Measurements from ENCODE around the gene MARS2. TPM values are rescaled to one million over a fixed set of nuclear protein-coding genes. Genes with fewer than 3 reads are reported as not detected.

The MARS2 gene
- polyA plus RNA-seq, 1 donor (not counting 4 experiments of a cell fraction or from before 2014, with no cell fraction given), result 9.2 TPM

DNA sequence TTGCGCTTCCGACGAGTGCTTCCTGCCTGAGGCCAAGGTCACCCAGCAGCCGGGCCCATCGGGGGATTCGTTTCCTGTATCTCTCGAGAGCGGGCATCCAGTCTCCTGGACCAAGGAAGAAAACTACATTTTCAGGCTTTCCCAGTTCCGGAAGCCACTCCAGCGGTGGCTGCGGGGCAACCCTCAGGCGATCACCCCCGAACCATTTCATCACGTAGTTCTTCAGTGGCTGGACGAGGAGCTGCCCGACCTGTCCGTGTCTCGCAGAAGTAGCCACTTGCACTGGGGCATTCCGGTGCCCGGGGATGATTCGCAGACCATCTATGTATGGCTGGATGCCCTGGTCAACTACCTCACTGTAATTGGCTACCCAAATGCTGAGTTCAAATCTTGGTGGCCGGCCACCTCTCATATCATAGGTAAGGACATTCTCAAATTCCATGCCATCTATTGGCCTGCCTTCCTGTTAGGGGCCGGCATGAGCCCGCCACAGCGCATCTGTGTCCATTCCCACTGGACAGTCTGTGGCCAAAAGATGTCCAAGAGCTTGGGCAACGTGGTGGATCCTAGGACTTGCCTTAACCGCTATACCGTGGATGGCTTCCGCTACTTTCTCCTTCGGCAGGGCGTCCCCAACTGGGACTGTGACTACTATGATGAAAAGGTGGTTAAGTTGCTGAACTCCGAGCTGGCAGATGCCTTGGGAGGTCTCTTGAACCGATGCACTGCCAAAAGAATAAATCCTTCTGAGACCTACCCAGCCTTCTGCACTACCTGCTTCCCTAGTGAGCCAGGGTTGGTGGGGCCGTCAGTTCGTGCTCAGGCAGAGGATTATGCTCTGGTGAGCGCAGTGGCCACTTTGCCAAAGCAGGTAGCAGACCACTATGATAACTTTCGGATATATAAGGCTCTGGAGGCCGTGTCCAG lies 1.0 kb downstream of the MARS2 start:
- peaks cover 51% of the 10 kb centered on the region for H3K79me2 ChIP-seq (ENCODE audit: control insufficient read depth, insufficient read depth, low read length)
- dilution Hi-C loops (cut with MboI; ENCODE audit: extremely low pct_ligation_motif_present, low sequenced_read_pairs), result no loop called here
- peaks cover 21% of the 10 kb centered on the region for H3K4me1 ChIP-seq (ENCODE audit: control insufficient read depth, extremely low read depth, insufficient read depth, low read length)
- H3K9ac ChIP-seq (ENCODE audit: control insufficient read depth, extremely low read depth, insufficient read depth, low read length), result peak overlapping the region; percentile 79
- H3K4me3 ChIP-seq (ENCODE audit: control insufficient read depth in 2 of 3, extremely low read depth in 1 of 3, insufficient read depth in 2 of 3, low read depth in 1 of 3, low read length in 3 of 3), result peak overlapping the region; percentile 83 to 91 (median 91)
- H4K20me1 ChIP-seq (ENCODE audit: control insufficient read depth, extremely low read depth, insufficient read depth, low read length), result peaks cover 7% of the 10 kb centered on the region
- no peaks in the 10 kb centered on the region for H3K9me1 ChIP-seq (ENCODE audit: control insufficient read depth, extremely low read depth, insufficient read depth, low read length)
- FAIRE-seq (no peak), DNase-seq (ENCODE audit: low read depth, low spot score) (no peak)
- H2AFZ ChIP-seq (ENCODE audit: control insufficient read depth, low read length), result peak overlapping the region; percentile 27
- no peaks in the 10 kb centered on the region for H3K27me3 ChIP-seq (ENCODE audit: control insufficient read depth, extremely low read depth, insufficient read depth, low read length)
- no peak for TF ChIP-seq EZH2 (IDR thresholded peaks at IDR 0.05; ENCODE audit: low read length)
- TF ChIP-seq, protein P1, sequence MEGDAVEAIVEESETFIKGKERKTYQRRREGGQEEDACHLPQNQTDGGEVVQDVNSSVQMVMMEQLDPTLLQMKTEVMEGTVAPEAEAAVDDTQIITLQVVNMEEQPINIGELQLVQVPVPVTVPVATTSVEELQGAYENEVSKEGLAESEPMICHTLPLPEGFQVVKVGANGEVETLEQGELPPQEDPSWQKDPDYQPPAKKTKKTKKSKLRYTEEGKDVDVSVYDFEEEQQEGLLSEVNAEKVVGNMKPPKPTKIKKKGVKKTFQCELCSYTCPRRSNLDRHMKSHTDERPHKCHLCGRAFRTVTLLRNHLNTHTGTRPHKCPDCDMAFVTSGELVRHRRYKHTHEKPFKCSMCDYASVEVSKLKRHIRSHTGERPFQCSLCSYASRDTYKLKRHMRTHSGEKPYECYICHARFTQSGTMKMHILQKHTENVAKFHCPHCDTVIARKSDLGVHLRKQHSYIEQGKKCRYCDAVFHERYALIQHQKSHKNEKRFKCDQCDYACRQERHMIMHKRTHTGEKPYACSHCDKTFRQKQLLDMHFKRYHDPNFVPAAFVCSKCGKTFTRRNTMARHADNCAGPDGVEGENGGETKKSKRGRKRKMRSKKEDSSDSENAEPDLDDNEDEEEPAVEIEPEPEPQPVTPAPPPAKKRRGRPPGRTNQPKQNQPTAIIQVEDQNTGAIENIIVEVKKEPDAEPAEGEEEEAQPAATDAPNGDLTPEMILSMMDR (optimal IDR thresholded peaks at IDR 0.05 in 1 of 3, IDR thresholded peaks at IDR 0.05 in 1 of 3, conservative IDR thresholded peaks at IDR 0.05 in 1 of 3; ENCODE audit: extremely low read depth in 1 of 3, insufficient read depth in 2 of 3, low read length in 3 of 3), result no peak
- H3K36me3 ChIP-seq (ENCODE audit: control insufficient read depth in 2 of 2, extremely low read depth in 1 of 2, insufficient read depth in 2 of 2, low read length in 2 of 2), result peaks cover 2 to 7% of the 10 kb centered on the region in 2 experiments
- no peaks in the 10 kb centered on the region for H3K9me3 ChIP-seq (ENCODE audit: control insufficient read depth, low read depth, low read length)
- peak overlapping the region; percentile 17 for H3K27ac ChIP-seq (ENCODE audit: control insufficient read depth, insufficient read depth, low read length)
- peak overlapping the region; percentile 92 for H3K4me2 ChIP-seq (ENCODE audit: control insufficient read depth, extremely low read depth, insufficient read depth, low read depth, low read length)

DNA sequence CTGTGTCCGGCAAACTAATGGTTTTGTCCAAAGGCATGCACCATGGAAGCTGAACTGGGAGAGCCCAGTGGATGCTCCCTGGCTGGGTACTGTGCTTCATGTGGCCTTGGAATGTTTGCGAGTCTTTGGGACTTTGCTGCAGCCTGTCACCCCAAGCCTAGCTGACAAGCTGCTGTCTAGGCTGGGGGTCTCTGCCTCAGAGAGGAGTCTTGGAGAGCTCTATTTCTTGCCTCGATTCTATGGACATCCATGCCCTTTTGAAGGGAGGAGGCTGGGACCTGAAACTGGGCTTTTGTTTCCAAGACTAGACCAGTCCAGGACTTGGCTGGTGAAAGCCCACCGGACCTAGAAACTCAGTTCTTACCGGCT lies 1.7 kb downstream of the MARS2 start:
- Histone ChIP-seq H3K9me3 (ENCODE audit: control insufficient read depth, low read depth, low read length) (no peaks in the 10 kb centered on the region), H3K79me2 (ENCODE audit: control insufficient read depth, insufficient read depth, low read length) (peaks cover 55% of the 10 kb centered on the region), H3K36me3 (ENCODE audit: control insufficient read depth in 2 of 2, extremely low read depth in 1 of 2, insufficient read depth in 2 of 2, low read length in 2 of 2) (peaks cover 4 to 11% of the 10 kb centered on the region in 2 experiments), H3K4me1 (ENCODE audit: control insufficient read depth, extremely low read depth, insufficient read depth, low read length) (peaks cover 21% of the 10 kb centered on the region), H3K4me2 (ENCODE audit: control insufficient read depth, extremely low read depth, insufficient read depth, low read depth, low read length) (peak overlapping the region; percentile 92), H4K20me1 (ENCODE audit: control insufficient read depth, extremely low read depth, insufficient read depth, low read length) (peaks cover 7% of the 10 kb centered on the region), H3K4me3 (ENCODE audit: control insufficient read depth in 2 of 3, extremely low read depth in 1 of 3, insufficient read depth in 2 of 3, low read depth in 1 of 3, low read length in 3 of 3) (peak overlapping the region; percentile 83 to 91 (median 91)), H3K27me3 (ENCODE audit: control insufficient read depth, extremely low read depth, insufficient read depth, low read length) (no peaks in the 10 kb centered on the region), H3K9me1 (ENCODE audit: control insufficient read depth, extremely low read depth, insufficient read depth, low read length) (no peaks in the 10 kb centered on the region), H3K9ac (ENCODE audit: control insufficient read depth, extremely low read depth, insufficient read depth, low read length) (peak overlapping the region; percentile 79), H2AFZ (ENCODE audit: control insufficient read depth, low read length) (no peak overlapping the region), H3K27ac (ENCODE audit: control insufficient read depth, insufficient read depth, low read length) (no peak overlapping the region)
- no peak for TF ChIP-seq EZH2 (IDR thresholded peaks at IDR 0.05; ENCODE audit: low read length)
- TF ChIP-seq, protein P1 (optimal IDR thresholded peaks at IDR 0.05 in 1 of 3, IDR thresholded peaks at IDR 0.05 in 1 of 3, conservative IDR thresholded peaks at IDR 0.05 in 1 of 3; ENCODE audit: extremely low read depth in 1 of 3, insufficient read depth in 2 of 3, low read length in 3 of 3), result no peak
- FAIRE-seq, result no peak
- dilution Hi-C loops (cut with MboI; ENCODE audit: extremely low pct_ligation_motif_present, low sequenced_read_pairs), result no loop called here
- DNase-seq (ENCODE audit: low read depth, low spot score), result no peak
